KBM-7 (cell line): ENCODE results near the gene THBS3.
A peak's percentile ranks its signal among the peaks of the same experiment; 100 is the strongest.

Source experiments
- DNase-seq: peaks from one replicate; pipeline ENCODE4 v3.0.0-alpha.2; 2015
- in situ Hi-C: fragments of 300-500 bp; cut with MboI; formaldehyde crosslinking; loops from 2 replicates; pipeline ENCODE4 v1.14.3; 2020; ENCODE audit warnings: low sequenced_read_pairs, low pct_unique_long_range_greater_than_20kb, mixed read lengths

Gene THBS3

GRCh38 chr1:155179112-155180031, 28.3 kb downstream of the THBS3 start:
- DNase-seq = no peak
- in situ Hi-C loops = no loop called here

GRCh38 chr1:155178441-155179111, 29.1 kb downstream of the THBS3 start:
- peak; percentile 38 for DNase-seq
- in situ Hi-C loops = no loop called here

GRCh38 chr1:155177918-155178281, 29.8 kb downstream of the THBS3 start:
- in situ Hi-C loops = no loop called here
- DNase-seq = no peak

GRCh38 chr1:155177192-155177917, 30.3 kb downstream of the THBS3 start:
- DNase-seq = no peak
- in situ Hi-C loops = no loop called here

GRCh38 chr1:155176544-155177071, 31.1 kb downstream of the THBS3 start:
- DNase-seq = peak; percentile 81
- in situ Hi-C loops = no loop called here

GRCh38 chr1:155175927-155176371, 31.7 kb downstream of the THBS3 start:
- in situ Hi-C loops = no loop called here
- no peak for DNase-seq

GRCh38 chr1:155175281-155175926, 32.3 kb downstream of the THBS3 start:
- in situ Hi-C loops = no loop called here
- no peak for DNase-seq

GRCh38 chr1:155174324-155175280, 33.1 kb downstream of the THBS3 start:
- in situ Hi-C loops = no loop called here
- no peak for DNase-seq

GRCh38 chr1:155173478-155174323, 34.0 kb downstream of the THBS3 start, which contains the start of gene TRIM46:
Gene TRIM46, plus strand, starts transcription at chr1:155173849. Its CDS starts 118 bp downstream, at chr1:155173967.
- in situ Hi-C loops = no loop called here
- no peak for DNase-seq

- DNase-seq = peak; percentile 95
- in situ Hi-C loops = no loop called here
These were observed 34.8 kb downstream of the THBS3 start, which contains the start of gene KRTCAP2 for GRCh38 chr1:155172732-155173477. Gene KRTCAP2, minus strand, starts transcription at chr1:155173304. Its CDS starts 80 bp downstream, at chr1:155173224.

- in situ Hi-C loops = no loop called here
- no peak for DNase-seq
These were observed 35.6 kb downstream of the THBS3 start for GRCh38 chr1:155171836-155172731.

GRCh38 chr1:155170806-155171205, 36.9 kb downstream of the THBS3 start:
- no peak for DNase-seq
- in situ Hi-C loops = no loop called here

GRCh38 chr1:155170101-155170785, 37.5 kb downstream of the THBS3 start:
- DNase-seq = no peak
- in situ Hi-C loops = no loop called here

- in situ Hi-C loops = loop anchor here (10.0 kb wide), 1 partner anchor 85 kb away; no protein-coding TSS in a partner anchor
- no peak for DNase-seq
These were observed 38.2 kb downstream of the THBS3 start for GRCh38 chr1:155169541-155169940.
